ENCODE measurements around the gene SLC22A12.

The SLC22A12 gene

DNA sequence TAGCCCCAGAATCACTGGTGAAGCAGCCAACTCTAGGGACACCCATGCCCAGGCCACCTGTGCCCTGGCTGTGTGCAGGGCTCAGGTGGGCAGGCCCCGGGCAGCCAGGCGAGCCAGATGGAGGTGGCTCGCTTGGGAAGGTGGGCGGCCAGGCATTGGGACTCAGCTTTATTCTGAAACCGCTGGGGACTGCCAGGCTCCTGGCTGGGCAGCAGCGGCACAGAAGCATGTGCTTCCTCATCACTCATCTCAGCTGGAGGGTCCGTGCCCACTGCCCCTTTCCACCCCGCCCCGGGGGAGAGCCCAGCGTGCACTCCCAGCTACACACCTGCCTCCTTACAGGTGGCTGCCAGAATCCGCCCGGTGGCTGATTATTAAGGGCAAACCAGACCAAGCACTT lies 27.1 kb upstream of the SLC22A12 start:
- TF ChIP-seq, protein P1, sequence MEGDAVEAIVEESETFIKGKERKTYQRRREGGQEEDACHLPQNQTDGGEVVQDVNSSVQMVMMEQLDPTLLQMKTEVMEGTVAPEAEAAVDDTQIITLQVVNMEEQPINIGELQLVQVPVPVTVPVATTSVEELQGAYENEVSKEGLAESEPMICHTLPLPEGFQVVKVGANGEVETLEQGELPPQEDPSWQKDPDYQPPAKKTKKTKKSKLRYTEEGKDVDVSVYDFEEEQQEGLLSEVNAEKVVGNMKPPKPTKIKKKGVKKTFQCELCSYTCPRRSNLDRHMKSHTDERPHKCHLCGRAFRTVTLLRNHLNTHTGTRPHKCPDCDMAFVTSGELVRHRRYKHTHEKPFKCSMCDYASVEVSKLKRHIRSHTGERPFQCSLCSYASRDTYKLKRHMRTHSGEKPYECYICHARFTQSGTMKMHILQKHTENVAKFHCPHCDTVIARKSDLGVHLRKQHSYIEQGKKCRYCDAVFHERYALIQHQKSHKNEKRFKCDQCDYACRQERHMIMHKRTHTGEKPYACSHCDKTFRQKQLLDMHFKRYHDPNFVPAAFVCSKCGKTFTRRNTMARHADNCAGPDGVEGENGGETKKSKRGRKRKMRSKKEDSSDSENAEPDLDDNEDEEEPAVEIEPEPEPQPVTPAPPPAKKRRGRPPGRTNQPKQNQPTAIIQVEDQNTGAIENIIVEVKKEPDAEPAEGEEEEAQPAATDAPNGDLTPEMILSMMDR (conservative IDR thresholded peaks at IDR 0.05; ENCODE audit: low read depth, low read length): no peak
- no peak overlapping the region for H3K4me3 ChIP-seq (ENCODE audit: low read depth, low read length)
- DNase-seq (ENCODE audit: low read depth): no peak

DNA sequence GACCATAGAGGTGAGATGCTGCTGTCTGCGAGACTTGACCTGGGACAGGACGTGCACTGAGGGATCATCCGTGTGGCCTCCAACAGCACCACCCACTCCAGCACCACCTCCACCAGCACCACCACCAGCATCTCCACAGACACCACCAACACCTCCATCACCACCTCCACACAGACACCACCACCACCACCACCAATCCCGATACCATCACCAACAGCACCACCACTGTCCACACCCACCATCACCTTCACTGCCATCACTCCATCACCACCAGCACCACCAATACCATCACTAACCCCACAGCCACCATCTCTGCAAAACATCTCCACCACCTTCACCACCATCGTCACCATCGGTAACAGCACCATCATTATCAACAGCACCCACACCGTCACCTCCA lies 26.6 kb upstream of the SLC22A12 start:
- TF ChIP-seq, protein P1 (conservative IDR thresholded peaks at IDR 0.05; ENCODE audit: low read depth, low read length): no peak
- no peak for DNase-seq (ENCODE audit: low read depth)
- H3K4me3 ChIP-seq (ENCODE audit: low read depth, low read length): no peak overlapping the region

DNA sequence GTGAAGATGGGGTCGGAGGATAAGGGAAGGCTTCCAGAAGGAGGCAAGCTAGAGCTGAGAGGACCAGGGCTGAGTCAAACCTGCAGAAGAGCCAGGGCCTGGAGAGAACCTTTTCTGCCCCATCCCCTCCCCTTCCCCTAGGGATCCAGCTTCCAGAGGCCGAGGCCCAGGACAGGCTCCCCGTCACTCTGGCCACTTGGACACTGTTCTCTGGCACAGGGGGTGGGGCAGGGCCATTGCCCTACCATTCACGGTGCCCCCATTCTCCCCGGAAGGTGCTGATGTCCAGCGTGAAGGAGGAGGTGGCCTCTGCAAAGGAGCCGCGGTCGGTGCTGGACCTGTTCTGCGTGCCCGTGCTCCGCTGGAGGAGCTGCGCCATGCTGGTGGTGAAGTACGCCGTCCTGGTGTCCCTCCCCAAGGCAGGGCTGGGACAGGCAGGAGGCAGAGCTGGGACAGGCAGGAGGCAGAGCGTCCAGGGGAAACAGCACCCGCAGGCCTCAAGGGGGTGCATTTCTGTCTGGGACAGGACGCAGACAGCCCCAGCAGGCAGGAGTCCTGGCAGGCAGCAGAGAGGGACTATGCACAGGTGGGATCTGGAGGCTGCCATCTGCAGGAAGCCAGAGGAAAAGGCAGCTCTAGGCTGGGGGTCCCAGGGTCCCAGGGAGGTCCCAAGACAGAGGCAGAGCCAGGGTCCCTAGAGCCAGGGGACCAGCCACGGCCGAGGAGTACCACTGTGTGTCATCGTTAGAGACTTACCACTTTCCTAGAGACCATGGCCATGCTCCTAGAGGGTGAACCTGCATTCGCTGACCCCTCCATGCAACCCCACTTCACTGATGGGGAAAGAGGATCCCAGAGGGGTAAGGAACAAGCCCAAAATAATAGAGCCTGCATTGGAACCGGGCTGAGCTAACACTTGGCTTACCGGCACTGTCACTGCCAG lies 25.8 kb upstream of the SLC22A12 start:
- TF ChIP-seq, protein P1 (conservative IDR thresholded peaks at IDR 0.05; ENCODE audit: low read depth, low read length): peak; percentile 9
- no peak overlapping the region for H3K4me3 ChIP-seq (ENCODE audit: low read depth, low read length)
- no peak for DNase-seq (ENCODE audit: low read depth)

DNA sequence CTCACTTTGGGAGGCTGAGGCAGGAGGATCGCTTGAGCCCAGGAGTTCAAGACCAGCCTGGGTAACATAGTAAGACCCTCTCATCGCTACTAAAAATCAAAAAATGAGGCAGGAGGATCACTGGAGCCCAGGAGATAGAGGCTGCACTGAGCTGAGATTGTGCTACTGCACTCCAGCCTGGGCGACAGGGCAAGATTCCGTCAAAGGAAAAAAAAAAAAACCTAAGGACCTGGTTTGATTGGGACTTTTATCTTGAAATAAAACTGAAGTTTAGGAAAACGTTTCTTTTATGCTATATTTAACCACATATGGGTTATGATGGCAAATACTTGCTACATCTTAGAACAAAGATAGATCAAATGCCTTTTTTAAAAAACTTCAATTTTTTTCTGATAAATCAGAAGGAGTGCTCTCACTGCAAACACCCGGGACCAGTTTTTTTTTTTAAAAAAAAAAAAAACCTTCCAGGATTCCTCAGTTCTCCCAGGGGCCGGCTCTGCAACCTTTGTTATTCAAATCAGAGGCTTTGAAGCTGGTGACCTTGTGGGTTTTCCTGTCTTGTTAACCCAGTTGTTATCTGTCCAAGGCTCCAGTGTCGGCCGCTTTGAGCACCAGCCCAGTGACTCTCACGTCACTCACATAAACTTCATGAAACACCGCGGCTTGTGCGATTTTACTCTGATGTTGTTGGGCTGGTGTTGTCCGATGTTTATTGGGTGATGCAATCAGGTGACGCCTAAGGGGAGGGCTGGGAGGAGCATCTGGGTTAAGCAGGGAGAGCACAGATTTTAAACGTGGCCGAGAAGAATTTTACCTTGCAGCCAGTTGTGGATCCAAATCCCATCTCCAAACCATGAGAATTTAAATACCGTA lies 24.7 kb upstream of the SLC22A12 start:
- peak overlapping the region; percentile 37 for H3K4me3 ChIP-seq (ENCODE audit: low read depth, low read length)
- TF ChIP-seq, protein P1 (conservative IDR thresholded peaks at IDR 0.05; ENCODE audit: low read depth, low read length): no peak
- DNase-seq (ENCODE audit: low read depth): peak; percentile 87

DNA sequence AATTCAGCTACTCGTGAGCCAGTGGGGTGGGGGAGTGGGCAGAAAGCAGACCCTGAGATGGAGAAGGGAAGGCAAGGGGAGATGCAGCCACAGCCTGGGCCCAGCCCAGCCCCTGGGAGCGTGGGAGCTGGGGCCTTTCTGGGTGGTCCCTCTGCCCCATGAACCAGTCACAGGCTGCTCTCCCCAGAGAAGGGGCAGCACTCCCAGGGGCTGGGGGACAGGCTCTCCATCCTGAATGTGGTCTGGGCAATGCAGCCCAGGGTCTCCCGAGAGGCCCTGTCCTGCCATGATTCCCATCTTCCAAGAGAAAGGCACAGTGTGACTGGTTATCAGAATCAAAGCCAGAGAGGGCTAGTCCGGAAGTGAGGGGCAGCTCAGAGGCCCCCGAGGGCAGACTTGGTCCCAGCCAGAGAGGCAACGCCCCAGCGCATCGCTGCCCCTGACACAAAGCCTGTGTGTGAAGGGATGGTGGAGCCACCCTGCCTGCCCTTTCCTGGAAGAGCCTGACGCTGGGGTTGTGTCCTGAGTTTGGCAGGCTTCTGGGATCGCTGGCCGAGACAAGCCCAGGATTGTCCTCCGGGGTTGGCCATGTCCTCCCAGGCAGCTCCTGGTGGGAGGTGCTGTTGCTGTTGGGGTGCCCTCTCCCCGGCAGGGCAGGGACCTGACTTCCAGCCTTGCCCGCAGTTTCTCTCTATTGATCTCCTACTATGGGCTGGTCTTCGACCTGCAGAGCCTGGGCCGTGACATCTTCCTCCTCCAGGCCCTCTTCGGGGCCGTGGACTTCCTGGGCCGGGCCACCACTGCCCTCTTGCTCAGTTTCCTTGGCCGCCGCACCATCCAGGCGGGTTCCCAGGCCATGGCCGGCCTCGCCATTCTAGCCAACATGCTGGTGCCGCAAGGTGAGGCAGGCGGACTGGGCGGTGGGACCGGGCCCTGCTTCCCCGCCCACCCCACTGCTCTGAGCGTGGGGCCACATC lies 23.8 kb upstream of the SLC22A12 start:
- H3K4me3 ChIP-seq (ENCODE audit: low read depth, low read length): no peak overlapping the region
- TF ChIP-seq, protein P1 (conservative IDR thresholded peaks at IDR 0.05; ENCODE audit: low read depth, low read length): no peak
- DNase-seq (ENCODE audit: low read depth): no peak

DNA sequence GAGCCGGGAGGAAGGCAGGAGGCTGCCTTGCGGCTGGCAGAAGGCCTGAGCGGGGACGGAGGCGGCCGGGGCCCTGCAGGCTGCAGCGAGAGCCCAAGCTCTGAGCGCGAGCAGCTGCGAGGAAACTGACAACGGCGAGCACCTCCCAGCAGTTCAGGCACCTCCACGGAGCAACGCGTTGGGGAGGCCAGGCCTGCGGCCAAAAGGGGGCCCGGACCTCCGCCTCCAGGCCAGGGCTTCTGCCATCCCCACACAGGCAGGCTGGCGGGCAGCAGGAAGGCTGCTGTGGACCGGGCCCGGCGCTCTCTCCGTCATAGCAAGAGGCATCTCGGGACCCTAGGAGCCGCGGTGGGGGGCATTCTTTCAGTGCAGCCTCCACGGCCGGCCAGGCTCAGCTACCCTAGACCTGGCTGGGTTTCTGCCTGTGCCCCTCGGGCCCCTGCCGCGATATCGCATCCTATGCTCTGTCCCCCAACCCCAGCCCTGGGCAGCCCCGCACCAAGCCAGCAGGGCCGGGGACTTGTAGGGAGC lies 22.9 kb upstream of the SLC22A12 start:
- no peak overlapping the region for H3K4me3 ChIP-seq (ENCODE audit: low read depth, low read length)
- TF ChIP-seq, protein P1 (conservative IDR thresholded peaks at IDR 0.05; ENCODE audit: low read depth, low read length): no peak
- no peak for DNase-seq (ENCODE audit: low read depth)
